ENCODE measurements around the gene PLXNC1.

PLXNC1 gene

GRCh38 chr12:94327809-94328208, 179.4 kb downstream of the PLXNC1 start:
- no peak for DNase-seq (ENCODE audit: low read depth in 4 of 4, low spot score in 1 of 4)

GRCh38 chr12:94329366-94329765, 181.0 kb downstream of the PLXNC1 start:
- DNase-seq (ENCODE audit: low read depth in 4 of 4, low spot score in 1 of 4), result no peak

- no peak for DNase-seq (ENCODE audit: low read depth in 4 of 4, low spot score in 1 of 4)
Measured at GRCh38 chr12:94333396-94333795, 185.0 kb downstream of the PLXNC1 start.

DNA sequence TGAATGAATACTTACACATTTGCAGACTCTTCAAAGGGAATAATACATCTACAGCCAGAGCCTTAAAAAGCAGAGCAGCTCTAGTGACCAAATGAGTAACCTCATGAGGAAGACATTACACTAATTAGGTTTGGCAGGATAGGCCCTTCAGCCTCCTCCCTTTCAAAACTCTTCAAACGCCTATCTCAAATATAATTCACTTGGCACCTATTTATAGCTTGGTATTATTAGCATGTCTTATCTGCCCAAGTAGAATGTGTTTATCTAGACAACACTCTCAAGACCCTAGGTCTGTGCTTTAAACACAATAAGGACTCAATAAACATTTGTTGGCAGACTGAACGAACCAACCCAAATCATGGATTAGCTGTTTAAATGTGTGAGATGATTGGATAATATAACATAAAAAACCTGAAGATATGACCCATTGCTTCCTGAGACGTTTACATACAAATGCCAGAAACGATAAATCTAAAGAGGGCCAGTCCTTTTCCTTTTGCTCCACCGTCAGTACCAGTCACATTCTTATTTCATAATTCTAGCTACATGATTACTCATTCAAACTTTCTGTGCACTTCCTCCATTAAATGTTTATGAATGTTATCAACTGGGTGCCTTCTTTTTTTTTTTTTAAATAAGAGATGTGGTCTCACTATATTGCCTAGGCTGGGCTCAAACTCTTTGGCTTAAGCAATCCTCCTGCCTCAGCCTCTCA, 188.0 kb downstream of the PLXNC1 start:
- no peak for DNase-seq (ENCODE audit: low read depth in 4 of 4, low spot score in 1 of 4)

DNA sequence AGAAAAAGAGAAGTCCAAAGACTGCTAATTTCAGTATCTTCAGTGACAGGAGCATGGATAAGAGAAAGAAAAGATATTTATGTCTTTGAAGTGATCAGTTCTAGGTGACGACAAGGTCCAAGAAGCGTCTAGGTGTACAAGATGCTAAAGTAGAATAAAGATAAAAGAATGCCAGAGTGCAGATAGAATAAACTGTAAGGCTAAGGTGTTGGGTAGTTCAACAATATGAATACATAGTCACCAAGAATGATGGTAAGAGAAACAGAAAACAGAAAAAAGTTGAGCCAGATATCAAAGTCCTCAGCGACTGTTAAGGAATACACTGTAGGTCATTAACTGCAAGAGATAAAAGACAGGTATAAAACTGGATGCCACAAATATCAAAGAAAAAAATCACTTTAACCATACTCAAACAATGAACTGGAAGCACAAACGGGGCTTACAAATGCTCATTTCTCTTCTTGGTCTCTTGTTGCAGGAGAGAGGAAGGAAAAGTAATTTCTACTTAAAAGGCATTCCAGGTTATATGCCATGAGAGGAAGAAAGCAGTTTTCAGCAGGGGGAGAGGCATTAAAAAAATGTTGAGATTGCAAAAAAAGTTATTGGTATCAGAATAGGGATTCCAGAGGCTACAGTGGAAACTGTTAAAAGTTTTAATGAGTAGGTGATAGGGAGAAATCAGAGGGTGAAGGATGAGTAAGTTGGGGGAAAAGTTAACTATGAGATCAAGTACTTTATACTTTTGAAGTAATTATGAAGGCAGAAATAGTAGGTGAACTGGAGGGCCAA, 189.8 kb downstream of the PLXNC1 start:
- no peak for DNase-seq (ENCODE audit: low read depth in 4 of 4, low spot score in 1 of 4)

- no peak for DNase-seq (ENCODE audit: low read depth in 4 of 4, low spot score in 1 of 4)
Measured at GRCh38 chr12:94340573-94340972, 192.2 kb downstream of the PLXNC1 start.

GRCh38 chr12:94353130-94353529, 204.8 kb downstream of the PLXNC1 start:
- no peak for DNase-seq (ENCODE audit: low read depth in 4 of 4, low spot score in 1 of 4)

Data from stimulated activated CD4-positive, alpha-beta T cell treated with anti-CD3 and anti-CD28 coated beads, Interleukin-1b, Interleukin-23, amount 100 ng/mL, for 24 hours (primary cell).